ENCODE data around the gene STMN1. TPM values are rescaled to one million over a fixed set of nuclear protein-coding genes. Genes with fewer than 3 reads are reported as not detected.

STMN1 gene
- total and polyA plus RNA-seq, 10 of the 15 experiments (the other 5 are each of a cell fraction or from before 2014, with no cell fraction given) = 220 to 1,272 (median 603) TPM

- TF ChIP-seq RELB (IDR thresholded peaks at IDR 0.05; ENCODE audit: low read depth) = no peak
- no peak for TF ChIP-seq CUX1 (IDR thresholded peaks at IDR 0.05; ENCODE audit: insufficient replicate concordance, low read depth, low read length)
- no peak for TF ChIP-seq YY1 (IDR thresholded peaks at IDR 0.05; ENCODE audit: low read depth, low read length)
Measured at GRCh38 chr1:25924454-25924853, 18.2 kb upstream of the STMN1 start (continued).

DNA sequence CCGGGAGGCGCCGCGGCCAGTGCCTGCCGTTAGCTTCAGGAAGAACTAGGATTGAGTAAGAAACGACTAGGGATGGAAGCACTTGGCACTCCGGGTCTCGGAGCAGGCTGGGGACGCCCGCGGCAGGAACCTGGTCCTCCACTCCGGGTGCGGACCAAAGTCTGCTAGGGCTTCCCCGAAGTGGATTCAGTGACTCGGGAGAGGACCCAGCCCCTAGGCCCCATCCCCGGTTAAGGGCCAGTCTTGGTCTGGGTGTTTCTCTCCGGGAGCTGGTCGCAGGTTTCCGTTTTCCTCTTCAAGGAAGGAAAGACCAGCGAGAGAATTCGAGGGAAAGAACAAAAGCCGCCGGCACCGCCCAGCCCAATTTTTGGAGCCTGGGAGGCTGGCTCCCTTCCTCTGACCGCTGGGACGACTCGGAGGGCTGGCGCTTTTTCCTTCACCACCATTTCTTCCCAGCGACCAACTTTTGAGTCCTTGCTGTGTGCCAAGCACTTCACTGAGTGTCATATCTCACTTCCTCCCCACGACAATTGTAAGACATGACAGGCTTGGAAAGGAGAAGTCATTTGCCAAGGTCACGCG, 16.8 kb upstream of the STMN1 start:
- H3K36me3 ChIP-seq (ENCODE audit: control insufficient read depth in 2 of 2, insufficient read depth in 2 of 2, low read length in 1 of 2) = no peaks in the 10 kb centered on the region
- peak overlapping the region; percentile 23; the same call in 1 of the 2 replicates for H2AFZ ChIP-seq (ENCODE audit: control insufficient read depth, low read depth, low read length)
- H3K79me2 ChIP-seq (ENCODE audit: control insufficient read depth, insufficient read depth, low read length) = no peaks in the 10 kb centered on the region
- ChIA-PET RAD21 (ENCODE audit: unreplicated experiment) (interaction anchor here (0.6 to 1.4 kb wide), 2 partner anchors 54 to 74 kb away, joined by 3 read pairs; partner anchors contain the start of gene PAFAH2), SMC1A (ENCODE audit: uncharacterized antibody, unreplicated experiment) (no interaction called here), CTCF (no interaction called here), POLR2A (no interaction called here)
- peak overlapping the region; percentile 89 for H3K4me2 ChIP-seq (ENCODE audit: control insufficient read depth, insufficient read depth)
- H3K4me3 ChIP-seq = 0 out of 2 replicates have a peak overlapping the region, but pooled peaks have one; percentile 35
- H3K9me3 ChIP-seq (replicated peaks; ENCODE audit: control insufficient read depth, insufficient read depth, low read length) = no peaks in the 10 kb centered on the region
- H3K9ac ChIP-seq (ENCODE audit: control insufficient read depth, insufficient read depth, low read length) = no peak overlapping the region; the same call in 1 of the 2 replicates
- no peak for TF ChIP-seq IKZF2 (IDR thresholded peaks at IDR 0.05)
- TF ChIP-seq SPI1 (IDR thresholded peaks at IDR 0.05; ENCODE audit: borderline replicate concordance, insufficient read depth, low read depth, low read length) = peak; percentile 52; the same call in 1 of the 2 replicates
- no peak for TF ChIP-seq MYC (IDR thresholded peaks at IDR 0.05; ENCODE audit: insufficient read depth, insufficient read length, insufficient replicate concordance, low read length, severe bottlenecking)
- in situ Hi-C loops (cut with MboI) = no loop called here
- intact Hi-C loops (cut with micrococcal nuclease; ENCODE audit: unreplicated experiment) = no loop called here
- 7% methylated on average over 32 of the region's 32 CpGs for WGBS (ENCODE audit: insufficient coverage, insufficient replicate concordance, low lambda C conversion rate, missing lambda C conversion rate)
- H3K27me3 ChIP-seq (replicated peaks in 1 of 2; ENCODE audit: control insufficient read depth in 2 of 2, insufficient read depth in 2 of 2, low read length in 1 of 2) = peaks cover 4 to 18% of the 10 kb centered on the region in 2 experiments
- no peaks in the 10 kb centered on the region; the same call in 1 of the 2 replicates for H4K20me1 ChIP-seq (ENCODE audit: control insufficient read depth, insufficient read depth)
- DNase-seq (ENCODE audit: low read depth, low spot score) (no peak), FAIRE-seq (no peak), ATAC-seq (peak; percentile 38)
- BruUV-seq (replicated peaks) = no TSS peak
- no peak overlapping the region for H3K27ac ChIP-seq (ENCODE audit: control insufficient read depth, insufficient read depth)
- 0 out of 2 replicates have a peak, but pooled peaks cover 5% of the 10 kb centered on the region for H3K4me1 ChIP-seq (ENCODE audit: control insufficient read depth, insufficient read depth, low read length)
